IMR-90 (cell line): ENCODE results near the gene SIPA1L3. TPM values are rescaled to one million over a fixed set of nuclear protein-coding genes. Genes with fewer than 3 reads are reported as not detected.

Source experiments
- ATAC-seq: fragments of 200-7000 bp; cut with Tn5 transposase; 2 replicates; pipeline ENCODE4 v1.9.1; 2020; ENCODE audit warnings: low read depth, mild to moderate bottlenecking, moderate library complexity
- BruUV-seq: library from RNA; stranded (reverse); fragments of 400-500 nt; replicated peaks from 2 replicates; lab custom pipeline; 2021; lab: Mats Ljungman, UMichigan
- CTCF ChIA-PET: fragments of 300-600 bp; formaldehyde crosslinking; extraction: SDS; loops from one replicate; lab custom pipeline; 2021; ENCODE audit warnings: antibody characterized with exemption; lab: Yijun Ruan, JAX
- POLR2A ChIA-PET: fragments of 300-600 bp; sonication (Branson Sonifier 250); formaldehyde crosslinking; loops from one replicate; lab custom pipeline; 2022; ENCODE audit warnings: antibody characterized with exemption; ENCODE audit not compliant: unreplicated experiment; lab: Charles Lee
- DNase-seq: peaks from one replicate; pipeline ENCODE4 v3.0.0; 2013
- H2AFZ ChIP-seq: replicated peaks from 2 replicates; pipeline ENCODE3; 2013; ENCODE audit warnings: low read length, mild to moderate bottlenecking; ENCODE audit not compliant: poor library complexity
- H2AK5ac ChIP-seq: 2 replicates; pipeline ENCODE4 v1.6.1; 2013; ENCODE audit warnings: low read depth, low read length, inconsistent platforms
- H2AK9ac ChIP-seq: replicated peaks from 2 replicates; pipeline ENCODE3; 2013; ENCODE audit warnings: mild to moderate bottlenecking, low read depth, low read length, moderate library complexity; ENCODE audit not compliant: poor library complexity
- H2BK120ac ChIP-seq: 2 replicates; pipeline ENCODE4 v1.6.1; 2013; ENCODE audit warnings: low read depth, low read length, inconsistent platforms
- H2BK15ac ChIP-seq: 3 replicates; pipeline ENCODE4 v1.6.1; 2013; ENCODE audit warnings: low read depth, low read length, inconsistent platforms
- H2BK20ac ChIP-seq: 2 replicates; pipeline ENCODE4 v1.6.1; 2013; ENCODE audit warnings: low read depth, mild to moderate bottlenecking, inconsistent platforms, low read length, moderate library complexity
- H2BK5ac ChIP-seq: 2 replicates; pipeline ENCODE4 v1.6.1; 2013; ENCODE audit warnings: mild to moderate bottlenecking, low read depth, low read length, inconsistent platforms; ENCODE audit not compliant: poor library complexity, severe bottlenecking
- H3K14ac ChIP-seq: replicated peaks from 2 replicates; pipeline ENCODE4 v1.6.1; 2013; ENCODE audit warnings: low read depth, low read length, inconsistent platforms
- H3K18ac ChIP-seq: 2 replicates; pipeline ENCODE4 v1.6.1; 2013; ENCODE audit warnings: low read depth, low read length, control low read depth
- H3K23ac ChIP-seq: 2 replicates; pipeline ENCODE4 v1.6.1; 2013; ENCODE audit warnings: low read depth, low read length, inconsistent platforms
- H3K27ac ChIP-seq: 2 replicates; pipeline ENCODE4 v1.5.1; 2013; ENCODE audit warnings: mild to moderate bottlenecking, control low read depth, low read length; ENCODE audit not compliant: insufficient read depth
- H3K27me3 ChIP-seq: 2 replicates; pipeline ENCODE4 v1.6.1; 2013; ENCODE audit warnings: low read length; ENCODE audit not compliant: control insufficient read depth, insufficient read depth
- H3K36me3 ChIP-seq: 2 replicates; pipeline ENCODE4 v1.6.1; 2013; ENCODE audit warnings: low read length, mixed read lengths; ENCODE audit not compliant: control insufficient read depth, insufficient read depth
- H3K4ac ChIP-seq: 2 replicates; pipeline ENCODE4 v1.6.1; 2013; ENCODE audit warnings: low read depth, low read length, inconsistent platforms
- H3K4me1 ChIP-seq: 2 replicates; pipeline ENCODE4 v1.6.1; 2013; ENCODE audit warnings: low read length, mixed read lengths; ENCODE audit not compliant: control insufficient read depth, insufficient read depth
- H3K4me2 ChIP-seq: 2 replicates; pipeline ENCODE4 v1.6.1; 2013; ENCODE audit warnings: low read depth, mild to moderate bottlenecking, control low read depth, low read length, moderate library complexity
- H3K4me3 ChIP-seq: 2 replicates; pipeline ENCODE4 v1.5.1; 2013; ENCODE audit warnings: low read depth, mild to moderate bottlenecking, control low read depth, low read length, moderate library complexity; ENCODE audit not compliant: insufficient read depth
- H3K56ac ChIP-seq: 2 replicates; pipeline ENCODE4 v1.6.1; 2013; ENCODE audit warnings: low read length, inconsistent platforms; ENCODE audit not compliant: insufficient read depth; ENCODE audit errors: extremely low read depth
- H3K79me1 ChIP-seq, 2 experiments: 2 replicates each; pipeline ENCODE4 v1.6.1; 2013; ENCODE audit warnings: low read length in 2 of 2, inconsistent platforms in 1 of 2, low read depth in 1 of 2
- H3K9ac ChIP-seq: 2 replicates; pipeline ENCODE4 v1.6.1; 2013; ENCODE audit warnings: low read depth, low read length, control low read depth
- H3K9me1 ChIP-seq: 2 replicates; pipeline ENCODE4 v1.6.1; 2013; ENCODE audit warnings: low read length, inconsistent platforms; ENCODE audit not compliant: insufficient read depth
- H3K9me3 ChIP-seq: 2 replicates; pipeline ENCODE4 v1.6.1; 2013; ENCODE audit warnings: low read length; ENCODE audit not compliant: control insufficient read depth, insufficient read depth
- H4K20me1 ChIP-seq: 2 replicates; pipeline ENCODE4 v1.6.1; 2013; ENCODE audit warnings: low read length, inconsistent platforms; ENCODE audit not compliant: insufficient read depth
- H4K5ac ChIP-seq: 2 replicates; pipeline ENCODE4 v1.6.1; 2013; ENCODE audit warnings: mild to moderate bottlenecking, low read depth, low read length, control low read depth
- H4K8ac ChIP-seq, 2 experiments: 2 replicates each; pipeline ENCODE4 v1.6.1; 2013; ENCODE audit warnings: low read depth in 2 of 2, low read length in 2 of 2, control low read depth in 1 of 2, inconsistent platforms in 1 of 2
- H4K91ac ChIP-seq: 2 replicates; pipeline ENCODE4 v1.6.1; 2013; ENCODE audit warnings: low read depth, low read length, inconsistent platforms; ENCODE audit not compliant: insufficient read depth
- CEBPB ChIP-seq: IDR thresholded peaks from 2 replicates; pipeline ENCODE4 v1.6.1; 2012; ENCODE audit warnings: low read depth, low read length, improper control_type of control experiment
- WGBS, 2 experiments: methylation state at CpG; one replicate each; pipeline versions ENCODE4 v1.1.5 to v1.1.7; 2013; ENCODE audit warnings: missing lambda C conversion rate in 2 of 2; ENCODE audit not compliant: insufficient read length in 1 of 2; ENCODE audit errors: extremely low coverage in 2 of 2; 5-methylcytosine and 5-hydroxymethylcytosine counted together
- dilution Hi-C: fragments of 300-500 bp; cut with HindIII; formaldehyde crosslinking; loops from one replicate; pipeline ENCODE4 v1.14.3; 2018; ENCODE audit warnings: low sequenced_read_pairs; ENCODE audit not compliant: unreplicated experiment
- in situ Hi-C: fragments of 300-500 bp; cut with MboI; formaldehyde crosslinking; loops from 3 replicates; pipeline ENCODE4 v1.14.3; 2019; ENCODE audit warnings: low sequenced_read_pairs, inconsistent platforms, mixed read lengths
- intact Hi-C: fragments of 100-400 bp; cut with micrococcal nuclease; formaldehyde crosslinking; loops from 2 replicates; pipeline ENCODE4 v1.10.0; 2022
- polyA plus RNA-seq, 3 experiments: library from polyadenylated mRNA; depleted of rRNA; stranded (reverse); fragments of >200 nt; gene quantifications; 2 replicates each; pipeline ENCODE4 v1.2.3, GENCODE V29; 2012; ENCODE audit warnings: low replicate concordance in 1 of 3
- total RNA-seq: library from RNA; depleted of rRNA; stranded (reverse); fragments of >200 nt; gene quantifications from 2 replicates; pipeline ENCODE4 v1.2.3, GENCODE V29; 2012
- TF ChIP-seq, protein P1 (sequence below): fragments of 150-350 bp; IDR thresholded peaks from 2 replicates; pipeline ENCODE4 v1.6.1; 2017; ENCODE audit warnings: mild to moderate bottlenecking, antibody characterized with exemption, low read length, low read depth

Gene SIPA1L3
- total and polyA plus RNA-seq, 2 of the 4 experiments (the other 2 are of a cell fraction), result 4.1 to 9.4 TPM

DNA sequence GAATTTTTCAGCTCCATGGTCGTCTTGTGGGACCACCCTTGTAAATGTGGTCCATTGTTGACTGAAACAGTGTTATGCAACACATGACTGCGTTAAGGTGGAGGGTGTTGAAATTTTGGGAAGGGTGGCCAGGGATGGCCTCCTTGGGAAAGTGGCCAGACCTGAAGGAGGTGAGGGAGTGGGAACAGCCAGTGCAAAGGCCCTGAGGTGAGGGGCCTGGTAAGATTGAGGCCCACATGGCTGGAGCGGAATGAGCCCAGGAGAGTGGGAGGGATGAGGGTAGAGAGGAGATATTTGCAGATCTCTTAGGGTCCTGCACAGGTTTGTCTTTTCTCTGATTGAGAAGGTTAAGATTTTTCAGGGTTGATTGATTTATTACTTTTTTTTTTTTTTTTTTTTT, 18.2 kb downstream of the SIPA1L3 start:
- DNase-seq, result no peak
- H3K27ac ChIP-seq, result no peak overlapping the region
- H4K91ac ChIP-seq, result no peak overlapping the region
- CTCF ChIA-PET, result no interaction called here
- H3K18ac ChIP-seq, result no peak overlapping the region
- H3K36me3 ChIP-seq, result peaks cover 3% of the 10 kb centered on the region; the same call in 1 of the 2 replicates
- H3K9me1 ChIP-seq, result peaks cover 4% of the 10 kb centered on the region
- intact Hi-C loops, result no loop called here
- no peaks in the 10 kb centered on the region for H3K27me3 ChIP-seq
- dilution Hi-C loops, result no loop called here
- H2AK5ac ChIP-seq, result no peak overlapping the region
- no peaks in the 10 kb centered on the region for H3K9me3 ChIP-seq
- WGBS, 2 experiments, result 100% methylated on average over 1 of the region's 3 CpGs; no CpG with 5 or more reads in 1 of the 2 experiments
- no peak for ATAC-seq
- no peak overlapping the region for H3K56ac ChIP-seq
- H2AFZ ChIP-seq, result no peak overlapping the region
- POLR2A ChIA-PET, result no interaction called here
- H2BK5ac ChIP-seq, result no peak overlapping the region
- no peak overlapping the region for H3K23ac ChIP-seq
- peaks cover 31% of the 10 kb centered on the region for H4K20me1 ChIP-seq
- no peak overlapping the region for H3K9ac ChIP-seq
- in situ Hi-C loops, result no loop called here
- peaks cover 17 to 76% of the 10 kb centered on the region in 2 experiments for H3K79me1 ChIP-seq
- H2BK120ac ChIP-seq, result no peak overlapping the region
- H2BK15ac ChIP-seq, result no peak overlapping the region
- no peak overlapping the region for H2BK20ac ChIP-seq
- no peaks in the 10 kb centered on the region for H3K4me1 ChIP-seq
- H4K5ac ChIP-seq, result no peak overlapping the region
- no TSS peak for BruUV-seq
- TF ChIP-seq, protein P1, sequence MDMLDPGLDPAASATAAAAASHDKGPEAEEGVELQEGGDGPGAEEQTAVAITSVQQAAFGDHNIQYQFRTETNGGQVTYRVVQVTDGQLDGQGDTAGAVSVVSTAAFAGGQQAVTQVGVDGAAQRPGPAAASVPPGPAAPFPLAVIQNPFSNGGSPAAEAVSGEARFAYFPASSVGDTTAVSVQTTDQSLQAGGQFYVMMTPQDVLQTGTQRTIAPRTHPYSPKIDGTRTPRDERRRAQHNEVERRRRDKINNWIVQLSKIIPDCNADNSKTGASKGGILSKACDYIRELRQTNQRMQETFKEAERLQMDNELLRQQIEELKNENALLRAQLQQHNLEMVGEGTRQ, result no peak
- TF ChIP-seq CEBPB, result peak; percentile 23; the same call in 1 of the 2 replicates
- H4K8ac ChIP-seq, result no peak overlapping the region
- no peak overlapping the region for H3K4me2 ChIP-seq
- no peak overlapping the region for H2AK9ac ChIP-seq
- H3K4ac ChIP-seq, result no peak overlapping the region
- no peak overlapping the region for H3K14ac ChIP-seq
- H3K4me3 ChIP-seq, result no peak overlapping the region
